Osteoblast (primary cell): ENCODE results near the gene AMPD1. TPM values are rescaled to one million over a fixed set of nuclear protein-coding genes. Genes with fewer than 3 reads are reported as not detected.
A peak's percentile ranks its signal among the peaks of the same experiment; 100 is the strongest.

Source experiments
- DNase-seq: peaks from one replicate; pipeline ENCODE4 v3.0.0; 2011; ENCODE audit warnings: low spot score, mixed read lengths; ENCODE audit not compliant: insufficient read length; ENCODE audit errors: missing footprints
- H2AFZ ChIP-seq: 2 replicates; pipeline ENCODE4 v1.6.0; 2011; ENCODE audit warnings: mild to moderate bottlenecking, low read length
- H3K27ac ChIP-seq: 2 replicates; pipeline ENCODE4 v1.5.1; 2011; ENCODE audit warnings: mild to moderate bottlenecking, low read depth, low read length, moderate library complexity
- H3K27me3 ChIP-seq: 2 replicates; pipeline ENCODE4 v1.6.0; 2012; ENCODE audit warnings: mild to moderate bottlenecking, control low read depth, inconsistent platforms, low read length, moderate library complexity; ENCODE audit not compliant: insufficient read depth
- H3K36me3 ChIP-seq: 2 replicates; pipeline ENCODE4 v1.5.1; 2011; ENCODE audit warnings: mild to moderate bottlenecking, low read length, control low read depth, moderate library complexity; ENCODE audit not compliant: insufficient read depth
- H3K4me1 ChIP-seq: 2 replicates; pipeline ENCODE4 v1.5.1; 2011; ENCODE audit warnings: mild to moderate bottlenecking, low read length, control low read depth, moderate library complexity; ENCODE audit not compliant: insufficient read depth
- H3K4me2 ChIP-seq: 2 replicates; pipeline ENCODE4 v1.6.0; 2011; ENCODE audit warnings: mild to moderate bottlenecking, low read length; ENCODE audit not compliant: insufficient read depth
- H3K4me3 ChIP-seq: fragments of 200-600 bp; sonication (generic); 3 replicates; pipeline ENCODE4 v1.5.1; 2012; ENCODE audit warnings: mild to moderate bottlenecking, low read length, inconsistent platforms; ENCODE audit not compliant: insufficient read depth
- H3K79me2 ChIP-seq: 2 replicates; pipeline ENCODE4 v1.6.0; 2012; ENCODE audit warnings: mild to moderate bottlenecking, low read length, control low read depth, inconsistent platforms; ENCODE audit not compliant: insufficient read depth
- H3K9me3 ChIP-seq: 2 replicates; pipeline ENCODE4 v1.5.1; 2011; ENCODE audit warnings: low read depth, low read length, control low read depth
- H4K20me1 ChIP-seq: 2 replicates; pipeline ENCODE4 v1.6.0; 2012; ENCODE audit warnings: mild to moderate bottlenecking, low read length, control low read depth; ENCODE audit not compliant: insufficient read depth
- CTCF ChIP-seq: IDR thresholded peaks from 2 replicates; pipeline ENCODE4 v1.5.1; 2011; ENCODE audit warnings: mild to moderate bottlenecking, low read depth, low read length, moderate library complexity; ENCODE audit errors: extremely low read depth
- total RNA-seq: library from RNA; depleted of rRNA; stranded (reverse); fragments of >200 nt; gene quantifications from 2 replicates; pipeline ENCODE4 v1.2.3, GENCODE V29; 2012

AMPD1 gene
- not detected in 2 replicates for total RNA-seq

GRCh38 chr1:114695430-114696058 lies at the start of gene AMPD1:
Gene AMPD1, minus strand, starts transcription at chr1:114695546. Its CDS starts 75 bp downstream, at chr1:114695471.
- Histone ChIP-seq H3K4me1 (no peaks in the 10 kb centered on the region), H3K4me2 (no peak within 1 kb of the TSS), H3K79me2 (no peaks in the 10 kb centered on the region), H2AFZ (no peak within 1 kb of the TSS), H3K27me3 (peaks cover 4% of the 10 kb centered on the region), H3K9me3 (no peaks in the 10 kb centered on the region), H3K36me3 (no peaks in the 10 kb centered on the region), H3K4me3 (no peak within 1 kb of the TSS), H4K20me1 (no peaks in the 10 kb centered on the region), H3K27ac (no peak within 1 kb of the TSS)
- TF ChIP-seq CTCF: no peak
- peak; percentile 39 for DNase-seq

- no peak for DNase-seq
- H3K27ac ChIP-seq: no peak overlapping the region
- no peak overlapping the region for H3K4me3 ChIP-seq
- H4K20me1 ChIP-seq: peaks cover 68% of the 10 kb centered on the region
- no peak overlapping the region for H3K4me2 ChIP-seq
- no peaks in the 10 kb centered on the region for H3K9me3 ChIP-seq
- TF ChIP-seq CTCF: no peak
- peaks cover 98% of the 10 kb centered on the region for H3K79me2 ChIP-seq
- peaks cover 10% of the 10 kb centered on the region for H3K4me1 ChIP-seq
- H3K27me3 ChIP-seq: no peaks in the 10 kb centered on the region
- H2AFZ ChIP-seq: no peak overlapping the region
- H3K36me3 ChIP-seq: peaks cover 64% of the 10 kb centered on the region
These were observed 46.8 kb upstream of the AMPD1 start for GRCh38 chr1:114741963-114742746.

- no peak for TF ChIP-seq CTCF
- Histone ChIP-seq H3K36me3 (peaks cover 69% of the 10 kb centered on the region), H3K27ac (no peak overlapping the region), H4K20me1 (peaks cover 55% of the 10 kb centered on the region), H3K4me1 (no peaks in the 10 kb centered on the region), H3K4me2 (no peak overlapping the region), H3K27me3 (no peaks in the 10 kb centered on the region), H2AFZ (no peak overlapping the region), H3K79me2 (peaks cover 98% of the 10 kb centered on the region), H3K4me3 (no peak overlapping the region), H3K9me3 (no peaks in the 10 kb centered on the region)
- DNase-seq: no peak
These were observed 45.0 kb upstream of the AMPD1 start for GRCh38 chr1:114740331-114740730.

- Histone ChIP-seq H3K27me3 (no peaks in the 10 kb centered on the region), H4K20me1 (peaks cover 38% of the 10 kb centered on the region), H3K36me3 (peaks cover 82% of the 10 kb centered on the region), H3K4me1 (no peaks in the 10 kb centered on the region), H3K4me2 (no peak overlapping the region), H3K27ac (no peak overlapping the region), H2AFZ (no peak overlapping the region), H3K9me3 (no peaks in the 10 kb centered on the region), H3K79me2 (peaks cover 92% of the 10 kb centered on the region), H3K4me3 (no peak overlapping the region)
- TF ChIP-seq CTCF: no peak
- DNase-seq: no peak
These were observed 42.0 kb upstream of the AMPD1 start for GRCh38 chr1:114737314-114737849.
